Suprapubic skin (tissue), 4 donors: ENCODE data around the gene PLA2G4C. TPM values are rescaled to one million over a fixed set of nuclear protein-coding genes. Genes with fewer than 3 reads are reported as not detected.

Experiments used
- DNase-seq, 2 donors: peaks; one replicate each; pipeline ENCODE4 v3.0.0-alpha.2; 2019; ENCODE audit warnings: low spot score in 2 of 2
- H3K27ac ChIP-seq: fragments of 200-600 bp; sonication (generic); one replicate; pipeline ENCODE4 v1.5.1; 2019
- H3K27me3 ChIP-seq: fragments of 200-600 bp; sonication (generic); one replicate; pipeline ENCODE4 v1.5.1; 2019
- H3K36me3 ChIP-seq: fragments of 200-600 bp; sonication (generic); one replicate; pipeline ENCODE4 v1.5.1; 2019
- H3K4me1 ChIP-seq: fragments of 200-600 bp; sonication (generic); one replicate; pipeline ENCODE4 v1.5.1; 2019
- H3K4me3 ChIP-seq: fragments of 200-600 bp; sonication (generic); one replicate; pipeline ENCODE4 v1.5.1; 2019; ENCODE audit warnings: mild to moderate bottlenecking
- H3K9me3 ChIP-seq: fragments of 200-600 bp; sonication (generic); one replicate; pipeline ENCODE4 v1.5.1; 2019
- EP300 ChIP-seq: sonication (generic); formaldehyde crosslinking; IDR thresholded peaks from one replicate; pipeline ENCODE4 v1.6.1; 2017; ENCODE audit warnings: antibody characterized with exemption
- POLR2A ChIP-seq, 2 donors: fragments of 450-650 bp; IDR thresholded peaks; one replicate each; pipeline ENCODE4 v1.6.1; 2017; ENCODE audit warnings: antibody characterized with exemption in 2 of 2, mild to moderate bottlenecking in 2 of 2, moderate library complexity in 2 of 2
- POLR2AphosphoS5 ChIP-seq, 3 donors: sonication (generic); formaldehyde crosslinking; IDR thresholded peaks; one replicate each; pipeline ENCODE4 v1.6.1; 2017; ENCODE audit warnings: antibody characterized with exemption in 3 of 3
- WGBS: methylation state at CpG from one replicate; pipeline ENCODE4 v1.1.5; 2018; 5-methylcytosine and 5-hydroxymethylcytosine counted together
- total RNA-seq, 4 donors: library from RNA; depleted of rRNA; stranded (reverse); fragments of >200 nt; gene quantifications; one replicate each; pipeline ENCODE4 v1.1.0, GENCODE V29; 2016
- TF ChIP-seq, protein P1 (sequence below), 2 donors: fragments of 200-600 bp in 1 of 2; fragments of 450-650 bp in 1 of 2; sonication (generic) in 1 of 2; IDR thresholded peaks; one replicate each; pipeline ENCODE4 v1.5.1; 2016 to 2019; ENCODE audit warnings: antibody characterized with exemption in 2 of 2, mild to moderate bottlenecking in 1 of 2, moderate library complexity in 1 of 2

PLA2G4C gene
- total RNA-seq, 4 donors from 2014 or later, result 1.4 to 9.1 (median 5.7) TPM

DNA sequence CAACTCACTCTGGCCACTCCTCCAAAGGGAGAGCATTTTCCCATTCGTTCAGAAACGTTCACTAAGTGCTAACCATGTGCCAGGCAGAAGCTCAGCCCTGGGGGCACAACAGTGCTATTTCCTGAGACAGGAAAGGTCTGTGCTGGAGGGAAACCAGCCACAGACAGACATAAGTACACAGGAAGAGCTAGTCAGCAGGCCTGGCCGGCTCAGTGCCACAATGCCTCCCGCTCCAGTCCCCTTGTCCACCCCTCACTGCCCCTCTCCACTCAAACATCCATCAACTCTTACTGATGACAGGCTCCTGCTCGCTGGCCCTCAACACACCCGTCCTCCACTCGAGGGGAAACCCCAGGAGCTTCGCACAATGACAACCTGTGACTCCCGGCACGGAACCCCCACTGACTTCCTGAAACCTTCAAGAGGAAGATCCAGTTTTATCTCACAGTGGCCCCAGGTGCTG, 11.3 kb upstream of the PLA2G4C start:
- Histone ChIP-seq H3K27ac (peak overlapping the region; percentile 66), H3K4me3 (no peak overlapping the region), H3K9me3 (no peaks in the 10 kb centered on the region), H3K36me3 (peaks cover 35% of the 10 kb centered on the region), H3K4me1 (peaks cover 20% of the 10 kb centered on the region), H3K27me3 (no peaks in the 10 kb centered on the region)
- WGBS, result 63% methylated on average over 9 of the region's 10 CpGs
- DNase-seq, result no peak
- no peak for TF ChIP-seq POLR2A (IDR thresholded peaks at IDR 0.05)
- TF ChIP-seq, protein P1, sequence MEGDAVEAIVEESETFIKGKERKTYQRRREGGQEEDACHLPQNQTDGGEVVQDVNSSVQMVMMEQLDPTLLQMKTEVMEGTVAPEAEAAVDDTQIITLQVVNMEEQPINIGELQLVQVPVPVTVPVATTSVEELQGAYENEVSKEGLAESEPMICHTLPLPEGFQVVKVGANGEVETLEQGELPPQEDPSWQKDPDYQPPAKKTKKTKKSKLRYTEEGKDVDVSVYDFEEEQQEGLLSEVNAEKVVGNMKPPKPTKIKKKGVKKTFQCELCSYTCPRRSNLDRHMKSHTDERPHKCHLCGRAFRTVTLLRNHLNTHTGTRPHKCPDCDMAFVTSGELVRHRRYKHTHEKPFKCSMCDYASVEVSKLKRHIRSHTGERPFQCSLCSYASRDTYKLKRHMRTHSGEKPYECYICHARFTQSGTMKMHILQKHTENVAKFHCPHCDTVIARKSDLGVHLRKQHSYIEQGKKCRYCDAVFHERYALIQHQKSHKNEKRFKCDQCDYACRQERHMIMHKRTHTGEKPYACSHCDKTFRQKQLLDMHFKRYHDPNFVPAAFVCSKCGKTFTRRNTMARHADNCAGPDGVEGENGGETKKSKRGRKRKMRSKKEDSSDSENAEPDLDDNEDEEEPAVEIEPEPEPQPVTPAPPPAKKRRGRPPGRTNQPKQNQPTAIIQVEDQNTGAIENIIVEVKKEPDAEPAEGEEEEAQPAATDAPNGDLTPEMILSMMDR (IDR thresholded peaks at IDR 0.05), result no peak

DNA sequence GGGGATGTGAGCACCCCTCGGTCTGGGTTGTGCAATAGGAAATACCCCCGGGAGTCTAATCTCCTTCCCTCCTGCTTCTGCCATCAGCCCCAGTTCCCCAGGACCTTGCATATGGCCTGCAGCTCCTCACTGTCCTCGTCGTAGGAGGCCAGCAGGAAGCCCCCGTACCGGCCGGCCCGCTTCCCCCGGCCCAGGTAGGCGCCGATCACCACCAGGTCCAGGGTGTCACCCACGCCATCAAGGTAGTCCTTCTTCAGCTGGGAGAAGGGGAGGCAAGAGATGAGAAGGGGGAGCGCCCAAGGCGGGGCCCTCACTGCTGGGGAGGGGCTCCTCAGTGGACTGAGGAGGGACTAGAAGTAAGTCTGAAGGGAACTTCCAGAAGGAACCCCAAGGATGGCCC, 10.4 kb upstream of the PLA2G4C start:
- no peak for DNase-seq
- Histone ChIP-seq H3K27me3 (no peaks in the 10 kb centered on the region), H3K36me3 (peaks cover 41% of the 10 kb centered on the region), H3K4me1 (peaks cover 20% of the 10 kb centered on the region), H3K4me3 (no peak overlapping the region), H3K9me3 (no peaks in the 10 kb centered on the region), H3K27ac (no peak overlapping the region)
- TF ChIP-seq, protein P1 (IDR thresholded peaks at IDR 0.05), result no peak
- TF ChIP-seq POLR2A (IDR thresholded peaks at IDR 0.05) (no peak), EP300 (no peak), POLR2AphosphoS5 (IDR thresholded peaks at IDR 0.05) (no peak)
- WGBS, result 93% methylated on average over 14 of the region's 14 CpGs

DNA sequence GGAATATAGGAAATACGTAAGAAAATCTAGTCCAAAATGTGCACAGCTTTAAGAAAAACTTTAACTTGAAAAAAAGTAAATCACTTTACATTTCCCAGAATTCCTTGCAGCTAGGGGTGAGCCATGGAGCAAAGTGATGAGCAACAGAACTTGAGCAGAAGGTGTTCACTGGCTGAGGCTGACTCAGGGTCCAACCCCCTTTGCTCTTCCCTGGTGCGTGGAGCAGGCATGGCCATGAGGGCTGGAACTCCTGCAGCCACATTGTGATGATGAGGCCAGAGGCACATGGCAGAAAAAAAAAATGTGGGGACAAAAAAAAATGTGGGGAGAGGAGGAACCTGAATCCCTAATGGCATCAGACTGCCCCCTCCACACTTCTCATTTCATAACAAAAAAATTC, 9.9 kb upstream of the PLA2G4C start:
- Histone ChIP-seq H3K27me3 (no peaks in the 10 kb centered on the region), H3K27ac (no peak overlapping the region), H3K9me3 (no peaks in the 10 kb centered on the region), H3K4me1 (peaks cover 20% of the 10 kb centered on the region), H3K36me3 (peaks cover 44% of the 10 kb centered on the region), H3K4me3 (no peak overlapping the region)
- 95% methylated on average over 2 of the region's 2 CpGs for WGBS
- TF ChIP-seq EP300, result no peak
- TF ChIP-seq, protein P1 (IDR thresholded peaks at IDR 0.05), result no peak
- TF ChIP-seq POLR2A (IDR thresholded peaks at IDR 0.05), result no peak
- TF ChIP-seq POLR2AphosphoS5 (IDR thresholded peaks at IDR 0.05), result no peak
- no peak for DNase-seq

DNA sequence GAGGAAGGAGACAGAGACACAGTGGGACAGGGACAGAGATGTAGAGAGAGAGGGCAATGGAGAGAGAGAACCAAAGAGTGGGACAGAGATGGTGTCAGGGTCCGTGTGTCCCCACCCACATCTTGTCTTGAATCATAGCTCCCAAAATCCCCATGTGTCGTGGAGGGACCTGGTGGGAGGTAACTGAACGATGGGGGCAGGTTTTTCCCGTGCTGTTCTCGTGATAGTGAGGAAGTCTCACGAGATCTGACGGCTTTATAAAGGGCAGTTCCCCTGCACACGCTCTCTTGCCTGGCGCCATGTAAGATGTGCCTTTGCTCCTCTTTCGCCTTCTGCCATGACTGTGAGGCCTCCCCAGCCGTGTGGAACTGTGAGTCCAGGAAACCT, 7.5 kb upstream of the PLA2G4C start:
- Histone ChIP-seq H3K4me3 (no peak overlapping the region), H3K27me3 (no peaks in the 10 kb centered on the region), H3K36me3 (peaks cover 39% of the 10 kb centered on the region), H3K27ac (no peak overlapping the region), H3K4me1 (peaks cover 14% of the 10 kb centered on the region), H3K9me3 (no peaks in the 10 kb centered on the region)
- 84% methylated on average over 11 of the region's 11 CpGs for WGBS
- DNase-seq, result no peak
- TF ChIP-seq POLR2A (IDR thresholded peaks at IDR 0.05) (no peak), EP300 (no peak), POLR2AphosphoS5 (IDR thresholded peaks at IDR 0.05) (no peak)
- TF ChIP-seq, protein P1 (IDR thresholded peaks at IDR 0.05), result no peak

DNA sequence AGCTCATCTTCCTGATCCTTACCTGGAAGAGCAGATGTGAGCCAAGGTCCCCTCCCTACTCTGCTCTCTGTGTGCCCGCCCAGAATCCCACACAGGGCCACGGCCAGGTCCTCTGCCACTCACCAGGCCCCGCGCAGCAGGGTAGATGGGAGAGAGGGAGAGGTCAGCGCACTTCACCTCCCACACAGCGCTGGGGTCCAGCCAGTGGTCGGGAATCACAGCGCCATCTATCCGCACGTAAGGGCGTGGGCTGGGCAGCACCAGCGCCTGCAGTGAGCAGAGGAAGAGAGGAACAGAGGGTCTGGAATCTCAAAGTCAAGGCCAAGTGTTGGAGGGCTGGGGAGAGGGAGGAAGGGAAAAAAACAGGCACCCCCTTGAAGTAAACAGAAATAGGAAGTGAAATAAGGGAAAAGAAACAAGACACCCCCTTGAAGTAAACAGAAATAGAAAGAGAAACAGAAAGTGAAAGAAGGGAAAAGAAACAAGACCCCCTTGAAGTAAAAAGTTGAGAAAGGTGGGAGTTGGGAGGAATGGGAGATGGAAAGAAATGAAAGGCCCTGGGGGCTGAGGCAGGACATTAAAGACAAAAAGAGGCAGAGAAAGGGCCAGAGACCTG, 7.0 kb upstream of the PLA2G4C start:
- H3K36me3 ChIP-seq, result peaks cover 34% of the 10 kb centered on the region
- no peak for DNase-seq
- no peaks in the 10 kb centered on the region for H3K27me3 ChIP-seq
- no peak overlapping the region for H3K4me3 ChIP-seq
- TF ChIP-seq, protein P1 (IDR thresholded peaks at IDR 0.05), result no peak
- TF ChIP-seq POLR2AphosphoS5 (IDR thresholded peaks at IDR 0.05) (no peak), POLR2A (IDR thresholded peaks at IDR 0.05) (no peak), EP300 (no peak)
- WGBS, result 88% methylated on average over 10 of the region's 12 CpGs
- H3K27ac ChIP-seq, result no peak overlapping the region
- H3K9me3 ChIP-seq, result no peaks in the 10 kb centered on the region
- peaks cover 9% of the 10 kb centered on the region for H3K4me1 ChIP-seq
